Kidney epithelial cell (primary cell): ENCODE results near the gene STN1. TPM values are rescaled to one million over a fixed set of nuclear protein-coding genes. Genes with fewer than 3 reads are reported as not detected.

Experiments used
- DNase-seq: peaks from one replicate; pipeline ENCODE4 v3.0.0-alpha.2; 2010; ENCODE audit warnings: low read depth
- H3K27me3 ChIP-seq: 2 replicates; pipeline ENCODE4 v1.6.0; 2011; ENCODE audit warnings: low read length; ENCODE audit not compliant: control insufficient read depth, insufficient read depth
- H3K36me3 ChIP-seq: 2 replicates; pipeline ENCODE4 v1.5.1; 2011; ENCODE audit warnings: low read length; ENCODE audit not compliant: control insufficient read depth, insufficient read depth
- H3K4me3 ChIP-seq: 2 replicates; pipeline ENCODE4 v1.5.1; 2011; ENCODE audit warnings: low read depth, mild to moderate bottlenecking, control low read depth, low read length
- total RNA-seq: library from RNA; depleted of rRNA; stranded (reverse); fragments of >200 nt; gene quantifications from 2 replicates; pipeline ENCODE4 v1.2.3, GENCODE V29; 2015
- TF ChIP-seq, protein P1 (sequence below): IDR thresholded peaks from 2 replicates; pipeline ENCODE4 v1.5.1; 2011; ENCODE audit warnings: mild to moderate bottlenecking, moderate library complexity, low read length, control low read depth, inconsistent platforms; ENCODE audit not compliant: insufficient read depth, poor library complexity, severe bottlenecking

Gene STN1
- total RNA-seq, 1 donor from 2014 or later: 25.1 TPM

DNA sequence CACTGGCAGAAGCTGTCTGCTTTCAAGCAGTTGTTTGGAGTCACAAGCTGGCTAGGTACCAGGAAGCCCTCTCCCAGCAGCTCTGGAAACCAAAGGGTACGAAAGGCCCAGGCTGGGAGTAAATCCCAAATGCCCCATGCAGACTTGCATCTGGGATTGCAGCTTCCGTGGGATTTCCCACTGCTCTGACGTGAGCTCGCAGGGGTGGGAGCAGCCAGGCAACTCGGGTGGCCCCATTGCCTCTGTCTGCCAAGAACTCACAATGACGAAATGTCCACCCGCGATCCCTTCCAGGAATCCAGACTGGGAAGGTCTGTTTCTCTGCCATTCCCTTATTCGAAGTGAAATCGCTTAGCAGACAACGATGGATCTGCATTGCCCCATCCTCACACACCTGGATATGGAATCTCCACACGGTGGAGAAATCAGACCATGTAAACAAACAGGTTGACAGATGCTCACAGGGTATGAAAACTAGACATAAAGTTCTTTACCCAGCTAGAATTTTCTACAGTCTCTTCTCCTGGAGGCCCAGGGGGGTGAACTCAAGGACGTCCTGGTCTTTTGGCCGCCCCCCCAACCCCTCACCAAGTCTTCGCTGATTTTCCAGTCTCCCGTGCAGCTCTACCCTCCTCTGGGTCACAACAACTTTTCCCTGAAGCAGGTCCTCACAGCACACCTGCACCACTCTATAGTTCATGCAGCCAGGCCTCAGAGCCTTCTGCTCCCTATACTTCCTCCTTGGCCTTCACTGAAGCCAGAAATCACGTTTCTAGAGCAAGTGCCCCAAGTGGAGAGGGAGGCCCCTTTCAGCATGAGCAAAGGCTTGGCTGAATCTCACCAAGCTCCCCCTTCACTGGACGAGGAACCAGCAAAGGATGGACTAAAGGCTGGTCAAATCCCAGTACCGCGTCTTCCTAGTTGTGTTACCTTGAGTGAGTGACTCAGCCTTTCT is 82.6 kb downstream of the STN1 start:
- no peaks in the 10 kb centered on the region for H3K36me3 ChIP-seq
- no peak for DNase-seq
- TF ChIP-seq, protein P1, sequence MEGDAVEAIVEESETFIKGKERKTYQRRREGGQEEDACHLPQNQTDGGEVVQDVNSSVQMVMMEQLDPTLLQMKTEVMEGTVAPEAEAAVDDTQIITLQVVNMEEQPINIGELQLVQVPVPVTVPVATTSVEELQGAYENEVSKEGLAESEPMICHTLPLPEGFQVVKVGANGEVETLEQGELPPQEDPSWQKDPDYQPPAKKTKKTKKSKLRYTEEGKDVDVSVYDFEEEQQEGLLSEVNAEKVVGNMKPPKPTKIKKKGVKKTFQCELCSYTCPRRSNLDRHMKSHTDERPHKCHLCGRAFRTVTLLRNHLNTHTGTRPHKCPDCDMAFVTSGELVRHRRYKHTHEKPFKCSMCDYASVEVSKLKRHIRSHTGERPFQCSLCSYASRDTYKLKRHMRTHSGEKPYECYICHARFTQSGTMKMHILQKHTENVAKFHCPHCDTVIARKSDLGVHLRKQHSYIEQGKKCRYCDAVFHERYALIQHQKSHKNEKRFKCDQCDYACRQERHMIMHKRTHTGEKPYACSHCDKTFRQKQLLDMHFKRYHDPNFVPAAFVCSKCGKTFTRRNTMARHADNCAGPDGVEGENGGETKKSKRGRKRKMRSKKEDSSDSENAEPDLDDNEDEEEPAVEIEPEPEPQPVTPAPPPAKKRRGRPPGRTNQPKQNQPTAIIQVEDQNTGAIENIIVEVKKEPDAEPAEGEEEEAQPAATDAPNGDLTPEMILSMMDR: no peak
- no peak overlapping the region for H3K4me3 ChIP-seq
- no peaks in the 10 kb centered on the region for H3K27me3 ChIP-seq

DNA sequence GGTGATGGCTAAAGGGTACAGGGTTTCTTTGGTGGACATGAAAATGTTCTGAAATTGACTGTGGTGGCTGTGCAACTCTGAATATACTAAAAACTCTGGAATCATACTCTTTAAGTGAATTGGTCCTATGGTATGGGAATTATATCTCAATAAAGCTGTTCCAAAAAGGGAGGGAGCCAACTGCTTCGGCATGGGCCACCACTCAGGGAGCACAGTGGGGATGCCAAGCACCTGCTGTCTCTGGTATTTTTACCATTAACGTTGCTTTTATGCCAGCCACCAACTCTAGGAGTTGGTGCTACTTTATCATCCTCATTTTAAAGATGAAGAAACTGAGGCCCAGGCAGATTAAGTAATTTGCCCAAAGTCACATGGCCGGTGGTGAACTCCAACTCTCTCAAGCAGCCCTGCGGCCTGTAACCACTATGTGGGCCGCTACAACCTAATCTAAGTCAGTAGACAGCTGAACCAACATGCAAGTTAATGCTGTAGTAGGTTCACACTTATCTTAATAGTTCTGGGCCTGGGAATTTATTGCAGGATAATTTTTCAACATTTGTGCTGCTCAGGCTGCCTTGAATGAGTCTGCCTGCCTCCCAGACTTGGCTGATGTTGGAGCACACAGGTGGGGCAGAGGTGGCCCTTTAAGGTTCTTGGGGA is 83.4 kb downstream of the STN1 start:
- no peak overlapping the region for H3K4me3 ChIP-seq
- TF ChIP-seq, protein P1: no peak
- DNase-seq: no peak
- H3K36me3 ChIP-seq: no peaks in the 10 kb centered on the region
- no peaks in the 10 kb centered on the region for H3K27me3 ChIP-seq

DNA sequence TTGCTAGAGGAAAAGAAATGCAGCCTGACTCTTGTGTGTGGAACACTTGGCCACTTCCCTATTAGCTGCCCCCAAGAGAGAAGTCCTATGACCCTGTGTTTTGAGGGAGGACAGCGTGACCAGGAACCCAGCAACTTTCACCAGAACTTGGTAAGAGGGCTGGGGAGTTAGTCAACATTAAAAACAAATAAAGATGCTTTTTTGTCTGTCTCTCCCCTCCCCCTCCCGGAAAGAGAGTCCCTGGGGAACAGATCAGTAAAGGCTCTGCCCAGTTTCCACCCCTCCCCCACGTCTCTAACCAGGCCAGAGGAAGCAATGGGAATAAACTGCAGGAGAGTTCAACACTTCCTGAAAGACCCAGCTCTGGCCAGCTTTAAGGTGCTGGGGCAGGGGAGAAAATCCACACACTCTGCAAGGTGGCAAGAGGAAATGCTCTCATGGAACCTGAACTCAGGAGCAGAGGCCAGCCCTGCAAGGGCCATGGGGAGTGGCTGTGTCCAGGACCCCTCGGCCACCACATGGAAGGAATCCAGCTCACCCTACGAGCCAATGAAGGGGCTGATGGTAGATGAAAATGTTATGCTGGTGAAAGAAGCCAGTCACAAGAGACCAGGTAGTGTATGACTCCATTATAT is 84.1 kb downstream of the STN1 start:
- DNase-seq: no peak
- Histone ChIP-seq H3K36me3 (no peaks in the 10 kb centered on the region), H3K4me3 (no peak overlapping the region), H3K27me3 (no peaks in the 10 kb centered on the region)
- TF ChIP-seq, protein P1: no peak

DNA sequence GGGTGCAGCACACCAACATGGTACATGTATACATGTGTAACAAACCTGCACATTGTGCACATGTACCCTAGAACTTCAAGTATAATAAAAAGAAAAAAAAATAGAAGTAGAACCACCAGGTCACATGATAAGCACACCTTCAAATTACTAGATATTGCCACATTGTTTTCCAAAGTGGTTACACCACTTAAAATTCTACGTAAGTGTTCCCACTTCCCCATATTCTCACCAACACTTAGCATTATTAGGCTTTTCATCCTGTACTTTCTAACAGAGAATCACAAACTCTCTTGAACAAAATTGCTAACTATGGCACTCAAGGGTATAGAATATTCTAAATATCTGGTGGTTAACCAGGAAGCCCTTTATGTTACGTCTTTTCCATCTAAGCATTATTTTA is 85.2 kb downstream of the STN1 start:
- no peak overlapping the region for H3K4me3 ChIP-seq
- no peaks in the 10 kb centered on the region for H3K27me3 ChIP-seq
- no peaks in the 10 kb centered on the region for H3K36me3 ChIP-seq
- no peak for DNase-seq
- TF ChIP-seq, protein P1: no peak

Other genes starting within 250 kb of the STN1 start
- 12.0 and 12.2 TPM in 2 replicates for gene SH3PXD2A, start 62.6 kb downstream of the STN1 start, total RNA-seq
- gene SLK, start 49.0 kb upstream of the STN1 start, total RNA-seq: 31.4 and 35.8 TPM in 2 replicates
- gene COL17A1, start 167.7 kb upstream of the STN1 start, total RNA-seq: 0.21 and 0.33 TPM in 2 replicates
- gene SFR1, start 204.0 kb upstream of the STN1 start, total RNA-seq: 11.0 and 12.8 TPM in 2 replicates